Vagina (tissue), 2 donors: ENCODE data around the gene STK32B.

Experiments used
- POLR2A ChIP-seq, 2 donors: fragments of 450-650 bp; IDR thresholded peaks; one replicate each; pipeline ENCODE4 v1.6.1; 2017; ENCODE audit warnings: antibody characterized with exemption in 2 of 2, mild to moderate bottlenecking in 2 of 2, moderate library complexity in 2 of 2
- TF ChIP-seq, protein P1 (sequence below), 3 experiments: fragments of 450-650 bp in 2 of 3; fragments of 200-600 bp in 1 of 3; sonication (generic) in 1 of 3; IDR thresholded peaks; one replicate each; pipeline ENCODE4 v1.5.1; 2017 to 2019; ENCODE audit warnings: antibody characterized with exemption in 3 of 3, mild to moderate bottlenecking in 2 of 3, moderate library complexity in 2 of 3

DNA sequence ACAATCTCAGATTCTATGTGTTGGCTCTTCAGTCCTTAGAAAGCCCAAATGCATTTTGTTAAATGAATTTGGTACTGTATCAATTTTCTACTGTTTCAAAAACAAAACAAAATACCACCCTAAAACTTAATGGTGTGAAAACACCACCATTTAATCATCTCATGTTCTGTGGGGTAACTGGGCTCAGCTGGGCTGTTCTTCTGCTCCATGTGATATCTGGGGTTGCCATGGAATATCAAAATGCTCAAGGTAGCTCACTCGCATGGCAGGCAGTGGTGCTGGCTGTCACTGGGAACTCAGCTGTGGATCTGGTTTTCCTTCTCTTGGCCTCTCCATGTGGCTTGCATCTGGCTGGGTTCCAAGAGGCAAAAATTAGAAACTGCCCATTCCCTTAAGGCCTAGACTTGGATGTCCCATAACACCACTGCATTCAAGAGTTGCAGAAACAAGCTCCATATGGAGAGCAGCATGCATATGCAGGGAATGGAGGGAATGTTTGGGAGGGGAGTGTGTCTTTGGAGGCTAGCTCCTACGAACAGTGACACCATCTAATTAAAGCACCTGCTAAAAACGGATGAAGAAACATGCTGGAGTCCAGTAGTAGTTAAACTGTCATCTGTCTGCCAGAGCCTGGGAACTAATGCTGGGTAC, 279.2 kb downstream of the STK32B start:
- TF ChIP-seq, protein P1, sequence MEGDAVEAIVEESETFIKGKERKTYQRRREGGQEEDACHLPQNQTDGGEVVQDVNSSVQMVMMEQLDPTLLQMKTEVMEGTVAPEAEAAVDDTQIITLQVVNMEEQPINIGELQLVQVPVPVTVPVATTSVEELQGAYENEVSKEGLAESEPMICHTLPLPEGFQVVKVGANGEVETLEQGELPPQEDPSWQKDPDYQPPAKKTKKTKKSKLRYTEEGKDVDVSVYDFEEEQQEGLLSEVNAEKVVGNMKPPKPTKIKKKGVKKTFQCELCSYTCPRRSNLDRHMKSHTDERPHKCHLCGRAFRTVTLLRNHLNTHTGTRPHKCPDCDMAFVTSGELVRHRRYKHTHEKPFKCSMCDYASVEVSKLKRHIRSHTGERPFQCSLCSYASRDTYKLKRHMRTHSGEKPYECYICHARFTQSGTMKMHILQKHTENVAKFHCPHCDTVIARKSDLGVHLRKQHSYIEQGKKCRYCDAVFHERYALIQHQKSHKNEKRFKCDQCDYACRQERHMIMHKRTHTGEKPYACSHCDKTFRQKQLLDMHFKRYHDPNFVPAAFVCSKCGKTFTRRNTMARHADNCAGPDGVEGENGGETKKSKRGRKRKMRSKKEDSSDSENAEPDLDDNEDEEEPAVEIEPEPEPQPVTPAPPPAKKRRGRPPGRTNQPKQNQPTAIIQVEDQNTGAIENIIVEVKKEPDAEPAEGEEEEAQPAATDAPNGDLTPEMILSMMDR (IDR thresholded peaks at IDR 0.05) = no peak
- no peak for TF ChIP-seq POLR2A (IDR thresholded peaks at IDR 0.05)
